H9 (cell line): ENCODE measurements around the gene FBXL13. TPM values are rescaled to one million over a fixed set of nuclear protein-coding genes. Genes with fewer than 3 reads are reported as not detected.

Source experiments
- DNase-seq: peaks from one replicate; pipeline ENCODE4 v3.0.0-alpha.2; 2017
- H2AFZ ChIP-seq: one replicate; pipeline ENCODE4 v1.6.1; 2013; ENCODE audit warnings: mild to moderate bottlenecking, low read length, control low read depth, moderate library complexity
- H2AK5ac ChIP-seq: 2 replicates; pipeline ENCODE4 v1.6.1; 2013; ENCODE audit warnings: low read length, control low read depth, mixed read lengths; ENCODE audit not compliant: insufficient read length
- H2BK120ac ChIP-seq: one replicate; pipeline ENCODE4 v1.6.1; 2013; ENCODE audit warnings: low read depth, mild to moderate bottlenecking, low read length, control low read depth, inconsistent platforms; ENCODE audit not compliant: poor library complexity, severe bottlenecking
- H2BK12ac ChIP-seq: 2 replicates; pipeline ENCODE4 v1.6.1; 2013; ENCODE audit warnings: low read length, control low read depth, mixed read lengths, low read depth; ENCODE audit not compliant: insufficient read length
- H2BK15ac ChIP-seq: 2 replicates; pipeline ENCODE4 v1.6.1; 2013; ENCODE audit warnings: low read depth, low read length, control low read depth
- H2BK20ac ChIP-seq: one replicate; pipeline ENCODE4 v1.6.1; 2013; ENCODE audit warnings: low read depth, mild to moderate bottlenecking, low read length, control low read depth, inconsistent platforms; ENCODE audit not compliant: poor library complexity, severe bottlenecking
- H2BK5ac ChIP-seq: 2 replicates; pipeline ENCODE4 v1.6.1; 2013; ENCODE audit warnings: low read length, control low read depth, mixed read lengths; ENCODE audit not compliant: insufficient read length
- H3K14ac ChIP-seq: 2 replicates; pipeline ENCODE4 v1.6.1; 2013; ENCODE audit warnings: low read length, control low read depth; ENCODE audit not compliant: insufficient read depth
- H3K18ac ChIP-seq: 2 replicates; pipeline ENCODE4 v1.6.1; 2013; ENCODE audit warnings: low read depth, mild to moderate bottlenecking, mixed read lengths, low read length, control low read depth; ENCODE audit not compliant: insufficient read length
- H3K23ac ChIP-seq: 2 replicates; pipeline ENCODE4 v1.6.1; 2013; ENCODE audit warnings: low read length, control low read depth, mixed read lengths, low read depth; ENCODE audit not compliant: insufficient read length
- H3K23me2 ChIP-seq: 2 replicates; pipeline ENCODE4 v1.6.1; 2013; ENCODE audit warnings: low read depth, mild to moderate bottlenecking, mixed read lengths, low read length, control low read depth; ENCODE audit not compliant: insufficient read length, poor library complexity, severe bottlenecking
- H3K27ac ChIP-seq: 2 replicates; pipeline ENCODE4 v1.5.1; 2013; ENCODE audit warnings: low read length, control low read depth, mixed read lengths, low read depth; ENCODE audit not compliant: insufficient read length
- H3K27me3 ChIP-seq: 2 replicates; pipeline ENCODE4 v1.6.1; 2013; ENCODE audit warnings: low read length, control low read depth, inconsistent platforms; ENCODE audit not compliant: insufficient read depth
- H3K4ac ChIP-seq: 2 replicates; pipeline ENCODE4 v1.6.1; 2013; ENCODE audit warnings: low read depth, mild to moderate bottlenecking, control low read depth, inconsistent platforms, low read length, moderate library complexity
- H3K4me1 ChIP-seq: 2 replicates; pipeline ENCODE4 v1.6.1; 2013; ENCODE audit warnings: low read length, control low read depth, inconsistent platforms; ENCODE audit not compliant: insufficient read depth
- H3K4me2 ChIP-seq: 2 replicates; pipeline ENCODE4 v1.6.1; 2013; ENCODE audit warnings: low read length, control low read depth, mixed read lengths; ENCODE audit not compliant: insufficient read length, insufficient read depth
- H3K56ac ChIP-seq: 2 replicates; pipeline ENCODE4 v1.6.1; 2013; ENCODE audit warnings: low read depth, mild to moderate bottlenecking, mixed read lengths, low read length, control low read depth; ENCODE audit not compliant: insufficient read length
- H3K79me1 ChIP-seq: 2 replicates; pipeline ENCODE4 v1.6.1; 2013; ENCODE audit warnings: low read depth, mild to moderate bottlenecking, moderate library complexity, low read length, control low read depth, inconsistent platforms; ENCODE audit not compliant: insufficient read depth, poor library complexity, severe bottlenecking
- H3K79me2 ChIP-seq: 2 replicates; pipeline ENCODE4 v1.6.1; 2013; ENCODE audit warnings: low read length, control low read depth, inconsistent platforms; ENCODE audit not compliant: insufficient read depth
- H3K9ac ChIP-seq: 2 replicates; pipeline ENCODE4 v1.6.1; 2013; ENCODE audit warnings: low read length, control low read depth, mixed read lengths; ENCODE audit not compliant: insufficient read length; ENCODE audit errors: extremely low read depth
- H3K9me3 ChIP-seq: one replicate; pipeline ENCODE4 v1.6.1; 2013; ENCODE audit warnings: low read depth, low read length, inconsistent platforms; ENCODE audit not compliant: control insufficient read depth
- H3T11ph ChIP-seq: one replicate; pipeline ENCODE4 v1.6.1; 2013; ENCODE audit warnings: mild to moderate bottlenecking, low read length, control low read depth, inconsistent platforms
- H4K20me1 ChIP-seq: one replicate; pipeline ENCODE4 v1.6.1; 2013; ENCODE audit not compliant: control insufficient read depth, insufficient read length, insufficient read depth
- H4K5ac ChIP-seq: 2 replicates; pipeline ENCODE4 v1.6.1; 2013; ENCODE audit warnings: low read depth, mild to moderate bottlenecking, mixed read lengths, low read length, control low read depth; ENCODE audit not compliant: insufficient read length
- H4K8ac ChIP-seq: replicated peaks from 2 replicates; pipeline ENCODE4 v1.6.1; 2013; ENCODE audit warnings: low read length, control low read depth, mixed read lengths, low read depth; ENCODE audit not compliant: insufficient read length
- H4K91ac ChIP-seq: 2 replicates; pipeline ENCODE4 v1.6.1; 2013; ENCODE audit warnings: low read depth, mild to moderate bottlenecking, moderate library complexity, mixed read lengths, low read length, control low read depth; ENCODE audit not compliant: insufficient read length
- H3K27ac Mint-ChIP-seq, 3 experiments: 2 replicates in 2 of 3; 3 replicates in 1 of 3; pipeline ENCODE4 v1.8.0; 2020 to 2021; ENCODE audit warnings: mixed read lengths in 3 of 3, mild to moderate bottlenecking in 1 of 3, moderate library complexity in 1 of 3
- H3K27me3 Mint-ChIP-seq: 2 replicates; pipeline ENCODE4 v1.8.0; 2021; ENCODE audit warnings: low read depth, mild to moderate bottlenecking, moderate library complexity, mixed read lengths
- H3K36me3 Mint-ChIP-seq, 3 experiments: 2 replicates in 2 of 3; 3 replicates in 1 of 3; pipeline ENCODE4 v1.8.0; 2020 to 2021; ENCODE audit warnings: low read depth in 3 of 3, mixed read lengths in 3 of 3; ENCODE audit not compliant: insufficient read depth in 1 of 3
- H3K4me1 Mint-ChIP-seq, 2 experiments: 2 replicates each; pipeline ENCODE4 v1.8.0; 2020; ENCODE audit warnings: mixed read lengths in 2 of 2
- H3K4me3 Mint-ChIP-seq, 2 experiments: 2 replicates in 1 of 2; 3 replicates in 1 of 2; pipeline ENCODE4 v1.8.0; 2020 to 2021; ENCODE audit warnings: mild to moderate bottlenecking in 2 of 2, mixed read lengths in 2 of 2, moderate library complexity in 1 of 2
- H3K9me3 Mint-ChIP-seq, 2 experiments: 2 replicates in 1 of 2; 3 replicates in 1 of 2; pipeline ENCODE4 v1.8.0; 2020; ENCODE audit warnings: mild to moderate bottlenecking in 2 of 2, mixed read lengths in 2 of 2, moderate library complexity in 1 of 2
- WGBS: extraction: QIAGEN DNeasy Blood & Tissue Kit; methylation state at CpG from one replicate; pipeline ENCODE4 v1.1.7; 2013; ENCODE audit warnings: missing lambda C conversion rate, low lambda C conversion rate, mixed read lengths; ENCODE audit not compliant: insufficient read length; ENCODE audit errors: extremely low coverage; 5-methylcytosine and 5-hydroxymethylcytosine counted together
- total RNA-seq: library from RNA; stranded (reverse); gene quantifications from 2 replicates; pipeline ENCODE4 v1.2.1, GENCODE V29; 2021
- TF ChIP-seq, protein P1 (sequence below): fragments of 200-600 bp; sonication (generic); conservative IDR thresholded peaks from 3 replicates; pipeline ENCODE4 v1.8.0; 2021; ENCODE audit warnings: antibody characterized with exemption, mild to moderate bottlenecking

FBXL13 gene
- total RNA-seq, 1 experiment from 2014 or later, result 4.4 TPM

DNA sequence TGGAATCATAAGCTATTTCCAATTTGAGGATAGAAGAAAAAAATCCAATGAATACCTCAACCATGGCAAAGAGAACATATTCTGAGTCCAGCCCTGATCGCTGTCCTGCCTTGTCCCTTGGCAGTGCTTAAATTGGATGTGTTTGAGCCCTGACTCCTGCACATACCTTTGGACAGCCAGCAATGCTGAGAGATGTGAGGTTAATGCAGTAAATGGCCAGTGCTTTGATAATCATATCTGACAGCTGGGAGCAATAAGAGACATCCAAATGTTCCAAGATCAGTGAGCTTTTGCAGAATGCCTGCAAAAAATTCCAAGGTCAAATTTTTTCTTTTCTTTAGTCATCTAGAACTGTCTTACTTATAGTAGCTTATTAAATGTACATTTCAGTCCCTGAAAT lies 241.9 kb downstream of the FBXL13 start:
- H3K9me3 ChIP-seq, result no peaks in the 10 kb centered on the region
- no peak overlapping the region for H2BK12ac ChIP-seq
- H2BK5ac ChIP-seq, result no peak overlapping the region
- no peak overlapping the region for H2BK20ac ChIP-seq
- no peaks in the 10 kb centered on the region for H3K4me1 ChIP-seq
- no CpG with 5 or more reads among the region's 1 CpG for WGBS
- no peaks in the 10 kb centered on the region for H3K23me2 ChIP-seq
- H4K8ac ChIP-seq, result no peak overlapping the region
- no peak overlapping the region for H2BK15ac ChIP-seq
- H3K27ac ChIP-seq, result no peak overlapping the region
- no peak overlapping the region for H3K14ac ChIP-seq
- no peak overlapping the region for H3K4me2 ChIP-seq
- Mint-ChIP-seq H3K4me3 (no peak overlapping the region), H3K4me1 (peaks cover 16 to 18% of the 10 kb centered on the region in 2 experiments), H3K27me3 (no peaks in the 10 kb centered on the region), H3K27ac (no peak overlapping the region), H3K9me3 (no peaks in the 10 kb centered on the region), H3K36me3 (peaks cover 0 to 5% (median 2%) of the 10 kb centered on the region in 3 experiments; a peak in 4 of 7 replicates)
- H3K27me3 ChIP-seq, result no peaks in the 10 kb centered on the region
- H3T11ph ChIP-seq, result no peak overlapping the region
- no peak overlapping the region for H2BK120ac ChIP-seq
- H3K9ac ChIP-seq, result no peak overlapping the region
- no peaks in the 10 kb centered on the region for H3K79me2 ChIP-seq
- TF ChIP-seq, protein P1, sequence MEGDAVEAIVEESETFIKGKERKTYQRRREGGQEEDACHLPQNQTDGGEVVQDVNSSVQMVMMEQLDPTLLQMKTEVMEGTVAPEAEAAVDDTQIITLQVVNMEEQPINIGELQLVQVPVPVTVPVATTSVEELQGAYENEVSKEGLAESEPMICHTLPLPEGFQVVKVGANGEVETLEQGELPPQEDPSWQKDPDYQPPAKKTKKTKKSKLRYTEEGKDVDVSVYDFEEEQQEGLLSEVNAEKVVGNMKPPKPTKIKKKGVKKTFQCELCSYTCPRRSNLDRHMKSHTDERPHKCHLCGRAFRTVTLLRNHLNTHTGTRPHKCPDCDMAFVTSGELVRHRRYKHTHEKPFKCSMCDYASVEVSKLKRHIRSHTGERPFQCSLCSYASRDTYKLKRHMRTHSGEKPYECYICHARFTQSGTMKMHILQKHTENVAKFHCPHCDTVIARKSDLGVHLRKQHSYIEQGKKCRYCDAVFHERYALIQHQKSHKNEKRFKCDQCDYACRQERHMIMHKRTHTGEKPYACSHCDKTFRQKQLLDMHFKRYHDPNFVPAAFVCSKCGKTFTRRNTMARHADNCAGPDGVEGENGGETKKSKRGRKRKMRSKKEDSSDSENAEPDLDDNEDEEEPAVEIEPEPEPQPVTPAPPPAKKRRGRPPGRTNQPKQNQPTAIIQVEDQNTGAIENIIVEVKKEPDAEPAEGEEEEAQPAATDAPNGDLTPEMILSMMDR, result no peak
- H2AK5ac ChIP-seq, result no peak overlapping the region
- H4K5ac ChIP-seq, result no peak overlapping the region
- no peak overlapping the region for H3K56ac ChIP-seq
- DNase-seq, result no peak
- no peak overlapping the region for H3K23ac ChIP-seq
- H4K91ac ChIP-seq, result no peak overlapping the region
- no peaks in the 10 kb centered on the region for H4K20me1 ChIP-seq
- H3K4ac ChIP-seq, result no peak overlapping the region
- H2AFZ ChIP-seq, result no peak overlapping the region
- no peak overlapping the region for H3K18ac ChIP-seq
- no peaks in the 10 kb centered on the region for H3K79me1 ChIP-seq
